HG03342 (cell line): ENCODE measurements around the gene MACROD2.
"Not testable (repeated sequence)": the region's sequence is repeated elsewhere in the genome, so short reads cannot be mapped to it uniquely, and the experiment has no call there.

ENCODE experiments used
- ATAC-seq: cut with Tn5 transposase; IDR thresholded peaks from one replicate; pipeline ENCODE4 v1.9.1; 2021; ENCODE audit warnings: mild to moderate bottlenecking, moderate library complexity; ENCODE audit not compliant: unreplicated experiment

MACROD2 gene

GRCh38 chr20:15113144-15113773 lies 1117.9 kb downstream of the MACROD2 start:
- no peak for ATAC-seq

GRCh38 chr20:15119852-15120487 lies 1124.7 kb downstream of the MACROD2 start:
- no peak for ATAC-seq

- ATAC-seq: no peak
Observed at GRCh38 chr20:15122613-15123012, 1127.3 kb downstream of the MACROD2 start.

- no peak for ATAC-seq
Observed at GRCh38 chr20:15131176-15131575, 1135.9 kb downstream of the MACROD2 start.

- ATAC-seq: no peak
Observed at GRCh38 chr20:15138548-15139126, 1143.3 kb downstream of the MACROD2 start.

GRCh38 chr20:15139522-15139921 lies 1144.2 kb downstream of the MACROD2 start:
- no peak for ATAC-seq

GRCh38 chr20:15140286-15140685 lies 1145.0 kb downstream of the MACROD2 start:
- no peak for ATAC-seq

- ATAC-seq: not testable (repeated sequence)
Observed at GRCh38 chr20:15140940-15141339, 1145.6 kb downstream of the MACROD2 start.

- ATAC-seq: no peak
Observed at GRCh38 chr20:15141861-15142260, 1146.5 kb downstream of the MACROD2 start.

GRCh38 chr20:15143478-15143877 lies 1148.2 kb downstream of the MACROD2 start:
- ATAC-seq: no peak

- ATAC-seq: no peak
Observed at GRCh38 chr20:15144916-15145315, 1149.6 kb downstream of the MACROD2 start.

GRCh38 chr20:15146948-15147347 lies 1151.6 kb downstream of the MACROD2 start:
- no peak for ATAC-seq

GRCh38 chr20:15154070-15154469 lies 1158.8 kb downstream of the MACROD2 start:
- ATAC-seq: no peak

- no peak for ATAC-seq
Observed at GRCh38 chr20:15155848-15156401, 1160.6 kb downstream of the MACROD2 start.

- no peak for ATAC-seq
Observed at GRCh38 chr20:15158533-15158932, 1163.2 kb downstream of the MACROD2 start.

- peak; percentile 75 for ATAC-seq
Observed at GRCh38 chr20:15162079-15162647, 1166.8 kb downstream of the MACROD2 start.

- no peak for ATAC-seq
Observed at GRCh38 chr20:15163632-15164031, 1168.3 kb downstream of the MACROD2 start.

- ATAC-seq: no peak
Observed at GRCh38 chr20:15164726-15165125, 1169.4 kb downstream of the MACROD2 start.

- ATAC-seq: no peak
Observed at GRCh38 chr20:15166744-15167143, 1171.4 kb downstream of the MACROD2 start.

- no peak for ATAC-seq
Observed at GRCh38 chr20:15171016-15171415, 1175.7 kb downstream of the MACROD2 start.

- ATAC-seq: no peak
Observed at GRCh38 chr20:15176929-15177328, 1181.6 kb downstream of the MACROD2 start.

- ATAC-seq: no peak
Observed at GRCh38 chr20:15178581-15178980, 1183.3 kb downstream of the MACROD2 start.
